ENCODE measurements around the gene TRIM74. TPM values are rescaled to one million over a fixed set of nuclear protein-coding genes. Genes with fewer than 3 reads are reported as not detected.
"Not testable (repeated sequence)": the region's sequence is repeated elsewhere in the genome, so short reads cannot be mapped to it uniquely, and the experiment has no call there.

The TRIM74 gene
- total RNA-seq (2011; cell fraction: chromatin; rRNA removed; ENCODE audit: low replicate concordance) = not detected in 2 replicates
- total RNA-seq (2011; cell fraction: nucleolus; rRNA removed) = not detected in 2 replicates
- not detected in 2 replicates for total RNA-seq (2011; cell fraction: nucleoplasm; rRNA removed)
- total RNA-seq (2014; rRNA removed) (not detected in 2 replicates), total RNA-seq (2014; rRNA removed; fragmentation: Illumina TruSeq; extraction: Trizol) (not detected in 2 replicates), total RNA-seq (2015; rRNA removed; fragmentation: Illumina TruSeq; extraction: Trizol) (not detected in 2 replicates), total RNA-seq (2021) (not detected in 2 replicates), polyA plus RNA-seq (2011; rRNA removed) (not detected in 2 replicates), polyA plus RNA-seq (2014; fragmentation: Illumina TruSeq; extraction: Trizol) (not detected in 2 replicates), polyA plus RNA-seq (2014; fragmentation: Nextera tagmentation; extraction: Ambion mirVana) (not detected), polyA plus RNA-seq (2014; rRNA removed) (not detected in 2 replicates), polyA minus RNA-seq (2011; rRNA and poly(A)+ RNA removed) (not detected in 2 replicates), Bru-seq, nascent RNA (percentile 24 among the genes with signal in this experiment), BruChase-seq, experiment 1, labeled RNA remaining after a 2-hour chase (percentile 31 among the genes with signal in this experiment), BruChase-seq, experiment 2, labeled RNA remaining after a 6-hour chase (percentile 35 among the genes with signal in this experiment)
- polyA plus RNA-seq (2011; cell fraction: cytosol; rRNA removed) = not detected in 2 replicates
- 0.18 TPM in 1 of 2 replicates, not detected in the other for polyA plus RNA-seq (2011; cell fraction: nucleus; rRNA removed)
- 0.58 TPM in 1 of 2 replicates, not detected in the other for polyA plus RNA-seq (2012)
- polyA minus RNA-seq (2011; cell fraction: cytosol; rRNA and poly(A)+ RNA removed) = not detected in 2 replicates
- polyA minus RNA-seq (2011; cell fraction: nucleus; rRNA and poly(A)+ RNA removed) = not detected in 2 replicates
- long read RNA-seq, experiment 1, partial matches to known transcripts = 0 of 1 reads
- long read RNA-seq, experiment 1, other reads (novel, unspliced or antisense) = 1 of 1 reads
- long read RNA-seq, experiment 2, partial matches to known transcripts = 0 of 2 reads
- long read RNA-seq, experiment 2, other reads (novel, unspliced or antisense) = 2 of 2 reads
- long read RNA-seq, experiment 3 = 0 reads

DNA sequence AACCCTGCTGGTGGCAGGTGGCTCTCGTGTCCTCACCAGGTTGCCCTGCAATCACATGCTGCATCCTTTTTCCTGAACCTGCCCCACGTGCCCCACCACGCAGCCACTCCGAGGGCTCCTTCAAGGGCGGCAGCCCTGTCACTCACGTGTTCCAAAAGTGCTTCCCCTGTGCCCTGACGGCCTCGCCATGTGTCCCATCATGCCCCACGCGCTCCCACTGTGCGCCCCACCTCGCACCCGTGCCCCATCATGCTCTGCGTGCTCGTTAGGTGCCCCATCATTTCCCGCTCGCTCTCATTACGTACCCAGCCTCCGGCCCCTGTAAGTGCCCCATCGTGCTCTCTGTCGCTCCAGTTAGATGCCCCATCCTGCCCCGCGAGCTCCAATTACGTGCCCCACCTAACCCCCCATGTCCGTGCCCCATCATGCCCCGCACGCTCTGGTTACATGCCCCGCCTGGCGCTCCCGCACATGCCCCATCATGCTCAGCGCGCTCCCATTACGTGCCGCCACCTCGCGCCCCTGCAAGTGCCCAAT is at the start of gene TRIM74:
TRIM74 (minus strand) TSS at position 487 of the 537 bp plus-strand sequence. CDS start 3,309 bp downstream, outside the sequence.
- H4K20me1 ChIP-seq (replicated peaks; ENCODE audit: control insufficient read depth, insufficient read depth, low read length); H3K4me3 ChIP-seq; H3K4me2 ChIP-seq (ENCODE audit: insufficient read depth, low read length); BruUV-seq (replicated peaks); DNase-seq (ENCODE audit: extremely low read depth in 1 of 4, low spot score in 3 of 4); H3K79me2 ChIP-seq (ENCODE audit: control insufficient read depth, insufficient read depth, low read length); H3K27ac ChIP-seq (ENCODE audit: extremely low read depth, low read depth, low read length); H3K4me1 ChIP-seq (replicated peaks in 1 of 2; ENCODE audit: control insufficient read depth in 2 of 2, insufficient read depth in 2 of 2, low read length in 2 of 2); H2AFZ ChIP-seq (ENCODE audit: low read depth, low read length); H3K9me3 ChIP-seq (replicated peaks; ENCODE audit: control insufficient read depth, insufficient read depth, low read depth, low read length); CTCF ChIA-PET (ENCODE audit: low intra/inter-chr PET ratio); ATAC-seq; H3K27me3 ChIP-seq (ENCODE audit: control insufficient read depth in 2 of 2, insufficient read depth in 2 of 2, low read length in 2 of 2); POLR2A ChIA-PET; H3K9ac ChIP-seq (ENCODE audit: insufficient read depth in 1 of 2, low read depth in 2 of 2, low read length in 2 of 2); intact Hi-C loops (cut with micrococcal nuclease); in situ Hi-C loops (cut with MboI); H3K9me1 ChIP-seq (ENCODE audit: control insufficient read depth, insufficient read depth, low read length); H3K36me3 ChIP-seq (ENCODE audit: control insufficient read depth, insufficient read depth, low read length); FAIRE-seq: not testable (repeated sequence)
- peak; percentile 33; the same call in 1 of the 2 replicates for TF ChIP-seq POLR2G (IDR thresholded peaks at IDR 0.05; ENCODE audit: low read depth, low read length)
- 34% methylated on average over 4 of the region's 36 CpGs for WGBS (ENCODE audit: insufficient coverage, low coverage, missing lambda C conversion rate)

DNA sequence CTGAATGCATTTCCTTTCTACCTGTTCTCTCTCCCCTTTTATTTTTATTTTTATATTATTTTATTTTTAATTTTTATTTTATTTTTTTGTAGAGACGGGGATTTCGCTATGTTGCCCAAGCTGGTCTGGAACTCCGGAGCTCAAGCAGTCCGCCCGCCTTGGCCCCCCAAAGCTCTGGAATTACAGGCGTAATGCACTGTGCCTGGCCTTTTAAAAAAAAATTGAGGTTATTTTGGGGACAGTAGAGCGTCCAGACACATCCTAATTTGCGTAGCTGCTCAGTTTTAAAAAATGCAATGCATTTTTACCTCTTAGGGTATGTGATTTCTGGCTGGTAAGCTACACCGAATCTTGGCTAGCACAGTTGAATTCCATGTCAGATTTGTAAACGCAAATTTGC is 37.2 kb upstream of the TRIM74 start:
- H3K9me3 ChIP-seq (replicated peaks; ENCODE audit: control insufficient read depth, insufficient read depth, low read depth, low read length); CTCF ChIA-PET (ENCODE audit: low intra/inter-chr PET ratio); H2AFZ ChIP-seq (ENCODE audit: low read depth, low read length); H3K79me2 ChIP-seq (ENCODE audit: control insufficient read depth, insufficient read depth, low read length); H3K36me3 ChIP-seq (ENCODE audit: control insufficient read depth, insufficient read depth, low read length); H3K4me1 ChIP-seq (replicated peaks in 1 of 2; ENCODE audit: control insufficient read depth in 2 of 2, insufficient read depth in 2 of 2, low read length in 2 of 2); ATAC-seq; H4K20me1 ChIP-seq (replicated peaks; ENCODE audit: control insufficient read depth, insufficient read depth, low read length); POLR2A ChIA-PET; H3K9me1 ChIP-seq (ENCODE audit: control insufficient read depth, insufficient read depth, low read length); intact Hi-C loops (cut with micrococcal nuclease); H3K27ac ChIP-seq (ENCODE audit: extremely low read depth, low read depth, low read length); H3K27me3 ChIP-seq (ENCODE audit: control insufficient read depth in 2 of 2, insufficient read depth in 2 of 2, low read length in 2 of 2); FAIRE-seq; BruUV-seq (replicated peaks): not testable (repeated sequence)
- H3K4me3 ChIP-seq = 0 out of 2 replicates have a peak overlapping the region, but pooled peaks have one; percentile 21
- in situ Hi-C loops (cut with MboI) = loop anchor here (25.0 kb wide), 1 partner anchor 1881 kb away; no protein-coding TSS in a partner anchor
- WGBS (ENCODE audit: insufficient coverage, low coverage, missing lambda C conversion rate) = 13% methylated on average over 9 of the region's 10 CpGs
- H3K4me2 ChIP-seq (ENCODE audit: insufficient read depth, low read length) = 0 out of 2 replicates have a peak overlapping the region, but pooled peaks have one; percentile 43
- H3K9ac ChIP-seq (ENCODE audit: insufficient read depth in 1 of 2, low read depth in 2 of 2, low read length in 2 of 2) = peak overlapping the region in 1 of 2 experiments; percentile 41; a peak in 2 of 4 replicates
- DNase-seq (ENCODE audit: extremely low read depth in 1 of 4, low spot score in 3 of 4) = peak in 1 of 4 experiments; percentile 1

Measured in K562 (cell line).